Upper lobe of left lung (tissue), 6 donors: ENCODE results near the gene MYO1E. TPM values are rescaled to one million over a fixed set of nuclear protein-coding genes. Genes with fewer than 3 reads are reported as not detected.
A peak's percentile ranks its signal among the peaks of the same experiment; 100 is the strongest.
"Not testable (repeated sequence)": the region's sequence is repeated elsewhere in the genome, so short reads cannot be mapped to it uniquely, and the experiment has no call there.

Experiments used
- ATAC-seq, 2 donors: fragments of 200-7000 bp; cut with Tn5 transposase; one replicate each; pipeline ENCODE4 v1.9.1; 2022; ENCODE audit warnings: mild to moderate bottlenecking in 2 of 2, moderate library complexity in 2 of 2; ENCODE audit not compliant: low FRiP score in 2 of 2
- DNase-seq, 2 donors: peaks; one replicate each; pipeline ENCODE4 v3.0.0-alpha.2; 2019 to 2020
- H3K27ac ChIP-seq, 4 donors: fragments of 200-600 bp; sonication (generic); one replicate each; pipeline ENCODE4 v1.5.1; 2016 to 2019
- H3K27me3 ChIP-seq, 4 donors: fragments of 200-600 bp; sonication (generic); one replicate each; pipeline ENCODE4 v1.5.1; 2017 to 2019
- H3K36me3 ChIP-seq, 4 donors: fragments of 200-600 bp; sonication (generic); one replicate each; pipeline ENCODE4 v1.5.1; 2016 to 2019
- H3K4me1 ChIP-seq, 4 donors: fragments of 200-600 bp; sonication (generic); one replicate each; pipeline ENCODE4 v1.5.1; 2018 to 2019
- H3K4me3 ChIP-seq, 4 donors: fragments of 200-600 bp; sonication (generic); one replicate each; pipeline ENCODE4 v1.5.1; 2017 to 2019; ENCODE audit warnings: mild to moderate bottlenecking in 2 of 4, moderate library complexity in 1 of 4
- H3K9me3 ChIP-seq, 4 donors: fragments of 200-600 bp; sonication (generic); one replicate each; pipeline ENCODE4 v1.5.1; 2018 to 2019
- EP300 ChIP-seq, 4 donors: sonication (generic); formaldehyde crosslinking; IDR thresholded peaks; one replicate each; pipeline ENCODE4 v1.5.1; 2017; ENCODE audit warnings: antibody characterized with exemption in 4 of 4, control low read depth in 2 of 4
- POLR2A ChIP-seq, 4 donors: fragments of 450-650 bp; IDR thresholded peaks; one replicate each; pipeline ENCODE4 v1.5.1; 2016 to 2017; ENCODE audit warnings: antibody characterized with exemption in 4 of 4, mild to moderate bottlenecking in 2 of 4
- POLR2AphosphoS5 ChIP-seq, 2 donors: sonication (generic); formaldehyde crosslinking; IDR thresholded peaks; one replicate each; pipeline ENCODE4 v1.5.1; 2017; ENCODE audit warnings: antibody characterized with exemption in 2 of 2
- WGBS, 2 donors: methylation state at CpG; one replicate each; pipeline ENCODE4 v1.1.5; 2017 to 2018; 5-methylcytosine and 5-hydroxymethylcytosine counted together
- total RNA-seq, 6 donors: library from RNA; depleted of rRNA in 4 of 6; stranded (reverse); fragments of >200 nt in 4 of 6; gene quantifications; one replicate each; pipeline versions ENCODE4 v1.1.0 to v1.2.1, GENCODE V29; 2016 to 2021
- TF ChIP-seq, protein P1 (sequence below), 6 experiments: fragments of 450-650 bp in 4 of 6; fragments of 200-600 bp in 2 of 6; sonication (generic) in 2 of 6; IDR thresholded peaks; one replicate each; pipeline ENCODE4 v1.5.1; 2016 to 2019; ENCODE audit warnings: antibody characterized with exemption in 6 of 6
- donor health status: DM: no; HTN: no; CAD: no; lungs with moderate emphysema.
- donor health status: DM: no; HTN: yes; CAD: no; lungs with severe emphysema.

The MYO1E gene
- total RNA-seq, 6 donors from 2014 or later = 39.7 to 161 (median 71.9) TPM

DNA sequence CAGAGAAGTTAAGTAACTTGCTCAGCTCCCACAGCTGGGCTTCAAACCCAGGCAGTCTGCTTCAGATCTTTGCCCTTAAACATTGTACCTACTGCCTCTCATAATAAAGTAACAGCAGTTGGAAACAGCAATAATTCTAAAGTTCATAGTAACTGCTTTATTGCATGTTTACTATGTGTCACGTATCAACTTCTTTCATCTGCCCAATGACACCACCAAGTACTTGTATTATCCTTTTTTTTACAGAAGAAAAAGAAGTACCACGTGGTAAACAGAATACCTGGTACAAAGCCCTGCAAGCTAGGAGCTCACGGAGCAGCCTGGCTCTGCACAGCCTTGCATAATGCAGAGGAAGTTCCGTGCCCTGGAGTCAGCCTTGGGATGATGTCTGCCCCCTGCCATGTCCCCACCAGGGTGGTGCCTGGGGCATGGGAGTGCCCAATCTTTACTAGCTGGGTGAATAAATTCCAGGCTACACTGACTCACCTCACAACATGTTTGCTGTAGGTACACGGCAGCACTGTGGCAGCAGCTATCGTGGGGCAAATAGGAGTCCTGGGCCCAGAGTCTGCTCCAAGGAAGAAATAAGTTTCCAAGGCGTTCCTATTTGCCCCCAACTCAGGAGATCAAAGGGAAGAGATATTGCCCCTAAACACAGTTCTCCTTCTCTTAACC is 88.8 kb downstream of the MYO1E start:
- H3K27ac ChIP-seq = no peak overlapping the region
- H3K36me3 ChIP-seq = no peaks in the 10 kb centered on the region
- H3K9me3 ChIP-seq = no peaks in the 10 kb centered on the region
- peaks cover 0 to 4% (median 0%) of the 10 kb centered on the region in 4 donors for H3K4me1 ChIP-seq
- no peak for TF ChIP-seq POLR2AphosphoS5 (IDR thresholded peaks at IDR 0.05)
- TF ChIP-seq POLR2A (IDR thresholded peaks at IDR 0.05) = no peak
- WGBS, 2 donors = 81 to 83% methylated on average over 7 of the region's 7 CpGs
- DNase-seq (no peak), ATAC-seq (peak in 1 of 2 donors; percentile 47)
- H3K4me3 ChIP-seq = no peak overlapping the region
- H3K27me3 ChIP-seq = no peaks in the 10 kb centered on the region

DNA sequence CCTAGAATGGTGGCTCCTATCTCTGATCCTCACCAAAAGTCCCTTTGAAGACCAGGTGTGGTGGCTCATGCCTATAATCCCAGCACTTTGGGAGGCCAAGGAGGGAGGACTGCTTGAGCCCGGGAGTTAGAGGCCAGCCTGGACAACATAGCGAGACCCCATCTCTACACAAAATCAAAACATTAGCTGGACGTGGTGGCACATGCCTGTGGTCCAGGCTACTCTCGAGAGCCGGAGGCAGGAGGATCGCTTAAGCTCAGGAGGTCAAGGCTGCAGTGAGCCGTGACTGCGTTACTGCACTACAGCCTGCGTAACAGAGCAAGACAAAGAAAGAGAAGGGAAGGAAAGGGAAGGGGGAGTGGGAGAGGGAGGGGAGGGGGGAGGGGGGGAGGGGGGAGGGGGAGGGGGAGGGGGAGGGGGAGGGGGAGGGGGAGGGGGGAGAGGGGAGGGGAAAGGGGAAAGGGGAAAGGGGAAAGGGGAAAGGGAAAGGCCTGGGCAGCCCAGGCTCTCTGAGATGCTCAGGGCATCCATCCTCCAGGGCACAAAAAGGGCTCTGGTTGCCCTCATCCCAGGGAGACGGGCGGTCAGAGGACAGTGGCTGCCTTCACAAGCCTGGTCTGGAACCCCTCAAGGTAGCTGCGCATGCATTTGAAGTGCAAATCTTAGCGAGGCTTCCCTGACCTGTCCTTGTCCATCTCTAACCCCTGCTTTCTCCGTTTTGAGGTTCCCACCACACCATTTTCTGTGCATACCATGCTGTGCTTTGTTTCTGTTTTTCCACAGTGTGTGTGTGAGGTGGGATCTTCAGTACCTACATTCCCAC is 89.9 kb downstream of the MYO1E start:
- ATAC-seq = no peak
- no peak overlapping the region for H3K27ac ChIP-seq
- DNase-seq = no peak

GRCh38 chr15:59281699-59282098 is 91.0 kb downstream of the MYO1E start:
- Histone ChIP-seq H3K9me3 (no peaks in the 10 kb centered on the region), H3K4me3 (no peak overlapping the region), H3K4me1 (peaks cover 0 to 4% (median 0%) of the 10 kb centered on the region in 4 donors), H3K27me3 (no peaks in the 10 kb centered on the region), H3K27ac (no peak overlapping the region), H3K36me3 (no peaks in the 10 kb centered on the region)
- DNase-seq (no peak), ATAC-seq (no peak)
- WGBS, 2 donors = 92 to 95% methylated on average over 5 of the region's 5 CpGs
- TF ChIP-seq POLR2AphosphoS5 (IDR thresholded peaks at IDR 0.05) (no peak), POLR2A (IDR thresholded peaks at IDR 0.05) (no peak), EP300 (IDR thresholded peaks at IDR 0.05) (no peak)
- TF ChIP-seq, protein P1, sequence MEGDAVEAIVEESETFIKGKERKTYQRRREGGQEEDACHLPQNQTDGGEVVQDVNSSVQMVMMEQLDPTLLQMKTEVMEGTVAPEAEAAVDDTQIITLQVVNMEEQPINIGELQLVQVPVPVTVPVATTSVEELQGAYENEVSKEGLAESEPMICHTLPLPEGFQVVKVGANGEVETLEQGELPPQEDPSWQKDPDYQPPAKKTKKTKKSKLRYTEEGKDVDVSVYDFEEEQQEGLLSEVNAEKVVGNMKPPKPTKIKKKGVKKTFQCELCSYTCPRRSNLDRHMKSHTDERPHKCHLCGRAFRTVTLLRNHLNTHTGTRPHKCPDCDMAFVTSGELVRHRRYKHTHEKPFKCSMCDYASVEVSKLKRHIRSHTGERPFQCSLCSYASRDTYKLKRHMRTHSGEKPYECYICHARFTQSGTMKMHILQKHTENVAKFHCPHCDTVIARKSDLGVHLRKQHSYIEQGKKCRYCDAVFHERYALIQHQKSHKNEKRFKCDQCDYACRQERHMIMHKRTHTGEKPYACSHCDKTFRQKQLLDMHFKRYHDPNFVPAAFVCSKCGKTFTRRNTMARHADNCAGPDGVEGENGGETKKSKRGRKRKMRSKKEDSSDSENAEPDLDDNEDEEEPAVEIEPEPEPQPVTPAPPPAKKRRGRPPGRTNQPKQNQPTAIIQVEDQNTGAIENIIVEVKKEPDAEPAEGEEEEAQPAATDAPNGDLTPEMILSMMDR (IDR thresholded peaks at IDR 0.05) = no peak

More for the DNA sequence above, 89.9 kb downstream of the MYO1E start:
- Histone ChIP-seq H3K27me3 (no peaks in the 10 kb centered on the region), H3K4me3 (no peak overlapping the region), H3K9me3 (no peaks in the 10 kb centered on the region), H3K36me3 (no peaks in the 10 kb centered on the region), H3K4me1 (peaks cover 0 to 4% (median 0%) of the 10 kb centered on the region in 4 donors)
- WGBS, 2 donors = 85 to 90% methylated on average over 12 to 13 of the region's 14 CpGs
- TF ChIP-seq, protein P1 (IDR thresholded peaks at IDR 0.05) = no peak
- TF ChIP-seq POLR2A (IDR thresholded peaks at IDR 0.05) = no peak
- no peak for TF ChIP-seq EP300 (IDR thresholded peaks at IDR 0.05)
- no peak for TF ChIP-seq POLR2AphosphoS5 (IDR thresholded peaks at IDR 0.05)

DNA sequence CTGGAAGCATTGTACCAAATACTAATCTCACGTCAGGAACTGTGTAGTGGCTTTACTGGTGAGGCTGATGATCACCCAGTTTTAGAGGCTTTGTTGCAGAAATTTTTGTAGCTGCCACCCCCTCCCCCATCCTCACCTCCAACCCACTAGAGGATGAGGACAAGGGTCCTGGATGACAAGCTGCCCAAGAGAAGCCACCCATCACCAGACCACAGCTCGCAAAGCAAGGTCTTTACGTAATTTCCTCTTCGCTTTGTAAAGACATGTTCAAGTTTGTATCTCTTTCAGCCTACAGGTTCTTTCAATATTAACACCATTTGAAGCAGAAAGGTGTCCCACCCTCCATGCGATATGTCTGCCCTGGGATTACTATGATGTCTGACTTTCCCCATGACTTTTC is 91.8 kb downstream of the MYO1E start:
- Histone ChIP-seq H3K27ac (no peak overlapping the region), H3K36me3 (no peaks in the 10 kb centered on the region), H3K27me3 (no peaks in the 10 kb centered on the region), H3K4me1 (peaks cover 0 to 4% (median 0%) of the 10 kb centered on the region in 4 donors), H3K4me3 (no peak overlapping the region), H3K9me3 (no peaks in the 10 kb centered on the region)
- no peak for ATAC-seq
- 82 to 94% methylated on average over 5 of the region's 5 CpGs for WGBS, 2 donors
- TF ChIP-seq EP300 (IDR thresholded peaks at IDR 0.05) = no peak
- TF ChIP-seq, protein P1 (IDR thresholded peaks at IDR 0.05) = no peak
- TF ChIP-seq POLR2AphosphoS5 (IDR thresholded peaks at IDR 0.05) = no peak
- TF ChIP-seq POLR2A (IDR thresholded peaks at IDR 0.05) = no peak
- DNase-seq = no peak

- DNase-seq, H3K27me3 ChIP-seq, H3K4me3 ChIP-seq, H3K36me3 ChIP-seq, ATAC-seq, H3K9me3 ChIP-seq, H3K27ac ChIP-seq, H3K4me1 ChIP-seq: not testable (repeated sequence)
- 81 to 88% methylated on average over 6 of the region's 6 CpGs for WGBS, 2 donors
Observed at GRCh38 chr15:59280292-59280691, 92.4 kb downstream of the MYO1E start.
